Osteoblast (primary cell): ENCODE results near the gene PSMD9. TPM values are rescaled to one million over a fixed set of nuclear protein-coding genes. Genes with fewer than 3 reads are reported as not detected.

Source experiments
- DNase-seq: peaks from one replicate; pipeline ENCODE4 v3.0.0; 2011; ENCODE audit warnings: low spot score, mixed read lengths; ENCODE audit not compliant: insufficient read length; ENCODE audit errors: missing footprints
- H2AFZ ChIP-seq: 2 replicates; pipeline ENCODE4 v1.6.0; 2011; ENCODE audit warnings: mild to moderate bottlenecking, low read length
- H3K27ac ChIP-seq: 2 replicates; pipeline ENCODE4 v1.5.1; 2011; ENCODE audit warnings: mild to moderate bottlenecking, low read depth, low read length, moderate library complexity
- H3K27me3 ChIP-seq: 2 replicates; pipeline ENCODE4 v1.6.0; 2012; ENCODE audit warnings: mild to moderate bottlenecking, control low read depth, inconsistent platforms, low read length, moderate library complexity; ENCODE audit not compliant: insufficient read depth
- H3K36me3 ChIP-seq: 2 replicates; pipeline ENCODE4 v1.5.1; 2011; ENCODE audit warnings: mild to moderate bottlenecking, low read length, control low read depth, moderate library complexity; ENCODE audit not compliant: insufficient read depth
- H3K4me1 ChIP-seq: 2 replicates; pipeline ENCODE4 v1.5.1; 2011; ENCODE audit warnings: mild to moderate bottlenecking, low read length, control low read depth, moderate library complexity; ENCODE audit not compliant: insufficient read depth
- H3K4me2 ChIP-seq: 2 replicates; pipeline ENCODE4 v1.6.0; 2011; ENCODE audit warnings: mild to moderate bottlenecking, low read length; ENCODE audit not compliant: insufficient read depth
- H3K4me3 ChIP-seq: fragments of 200-600 bp; sonication (generic); 3 replicates; pipeline ENCODE4 v1.5.1; 2012; ENCODE audit warnings: mild to moderate bottlenecking, low read length, inconsistent platforms; ENCODE audit not compliant: insufficient read depth
- H3K79me2 ChIP-seq: 2 replicates; pipeline ENCODE4 v1.6.0; 2012; ENCODE audit warnings: mild to moderate bottlenecking, low read length, control low read depth, inconsistent platforms; ENCODE audit not compliant: insufficient read depth
- H3K9me3 ChIP-seq: 2 replicates; pipeline ENCODE4 v1.5.1; 2011; ENCODE audit warnings: low read depth, low read length, control low read depth
- H4K20me1 ChIP-seq: 2 replicates; pipeline ENCODE4 v1.6.0; 2012; ENCODE audit warnings: mild to moderate bottlenecking, low read length, control low read depth; ENCODE audit not compliant: insufficient read depth
- total RNA-seq: library from RNA; depleted of rRNA; stranded (reverse); fragments of >200 nt; gene quantifications from 2 replicates; pipeline ENCODE4 v1.2.3, GENCODE V29; 2012
- TF ChIP-seq, protein P1 (sequence below): IDR thresholded peaks from 2 replicates; pipeline ENCODE4 v1.5.1; 2011; ENCODE audit warnings: mild to moderate bottlenecking, low read depth, low read length, moderate library complexity; ENCODE audit errors: extremely low read depth

PSMD9 gene
- total RNA-seq, 1 donor, result 29.7 TPM

- no peak for DNase-seq
These were observed 45.7 kb downstream of the PSMD9 start for GRCh38 chr12:121934309-121934664.

DNA sequence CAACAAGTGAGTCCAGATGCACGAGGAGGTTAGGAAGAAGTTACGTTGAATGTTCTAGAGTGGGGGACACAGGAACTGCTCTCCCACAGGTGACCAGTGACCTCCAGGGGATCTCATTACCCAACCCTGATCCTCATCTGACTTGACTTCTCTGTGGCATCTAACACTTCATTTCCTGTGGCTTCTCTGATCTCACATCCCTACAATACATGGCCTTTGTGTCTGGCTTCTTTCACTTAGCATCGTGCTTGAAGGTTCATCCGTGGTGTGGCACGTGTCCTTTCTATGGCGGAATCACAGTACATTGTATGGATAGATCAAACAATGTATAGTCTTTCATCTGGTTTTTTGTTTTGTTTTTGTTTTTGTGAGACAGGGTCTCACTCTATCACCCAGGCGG, 49.1 kb downstream of the PSMD9 start:
- Histone ChIP-seq H3K36me3 (peaks cover 31% of the 10 kb centered on the region), H3K79me2 (no peaks in the 10 kb centered on the region), H4K20me1 (no peaks in the 10 kb centered on the region), H3K9me3 (no peaks in the 10 kb centered on the region), H2AFZ (no peak overlapping the region), H3K27me3 (no peaks in the 10 kb centered on the region), H3K27ac (no peak overlapping the region), H3K4me2 (no peak overlapping the region), H3K4me1 (peaks cover 15% of the 10 kb centered on the region), H3K4me3 (no peak overlapping the region)
- TF ChIP-seq, protein P1, sequence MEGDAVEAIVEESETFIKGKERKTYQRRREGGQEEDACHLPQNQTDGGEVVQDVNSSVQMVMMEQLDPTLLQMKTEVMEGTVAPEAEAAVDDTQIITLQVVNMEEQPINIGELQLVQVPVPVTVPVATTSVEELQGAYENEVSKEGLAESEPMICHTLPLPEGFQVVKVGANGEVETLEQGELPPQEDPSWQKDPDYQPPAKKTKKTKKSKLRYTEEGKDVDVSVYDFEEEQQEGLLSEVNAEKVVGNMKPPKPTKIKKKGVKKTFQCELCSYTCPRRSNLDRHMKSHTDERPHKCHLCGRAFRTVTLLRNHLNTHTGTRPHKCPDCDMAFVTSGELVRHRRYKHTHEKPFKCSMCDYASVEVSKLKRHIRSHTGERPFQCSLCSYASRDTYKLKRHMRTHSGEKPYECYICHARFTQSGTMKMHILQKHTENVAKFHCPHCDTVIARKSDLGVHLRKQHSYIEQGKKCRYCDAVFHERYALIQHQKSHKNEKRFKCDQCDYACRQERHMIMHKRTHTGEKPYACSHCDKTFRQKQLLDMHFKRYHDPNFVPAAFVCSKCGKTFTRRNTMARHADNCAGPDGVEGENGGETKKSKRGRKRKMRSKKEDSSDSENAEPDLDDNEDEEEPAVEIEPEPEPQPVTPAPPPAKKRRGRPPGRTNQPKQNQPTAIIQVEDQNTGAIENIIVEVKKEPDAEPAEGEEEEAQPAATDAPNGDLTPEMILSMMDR, result no peak
- no peak for DNase-seq

More at GRCh38 chr12:121934309-121934664, 45.7 kb downstream of the PSMD9 start:
- H2AFZ ChIP-seq, result no peak overlapping the region
- TF ChIP-seq, protein P1, result no peak
- H3K4me1 ChIP-seq, result peaks cover 4% of the 10 kb centered on the region
- no peak overlapping the region for H3K4me3 ChIP-seq
- no peak overlapping the region for H3K4me2 ChIP-seq
- no peaks in the 10 kb centered on the region for H3K9me3 ChIP-seq
- H3K27me3 ChIP-seq, result no peaks in the 10 kb centered on the region
- no peaks in the 10 kb centered on the region for H3K79me2 ChIP-seq
- H3K36me3 ChIP-seq, result peaks cover 42% of the 10 kb centered on the region
- H4K20me1 ChIP-seq, result no peaks in the 10 kb centered on the region
- no peak overlapping the region for H3K27ac ChIP-seq

DNA sequence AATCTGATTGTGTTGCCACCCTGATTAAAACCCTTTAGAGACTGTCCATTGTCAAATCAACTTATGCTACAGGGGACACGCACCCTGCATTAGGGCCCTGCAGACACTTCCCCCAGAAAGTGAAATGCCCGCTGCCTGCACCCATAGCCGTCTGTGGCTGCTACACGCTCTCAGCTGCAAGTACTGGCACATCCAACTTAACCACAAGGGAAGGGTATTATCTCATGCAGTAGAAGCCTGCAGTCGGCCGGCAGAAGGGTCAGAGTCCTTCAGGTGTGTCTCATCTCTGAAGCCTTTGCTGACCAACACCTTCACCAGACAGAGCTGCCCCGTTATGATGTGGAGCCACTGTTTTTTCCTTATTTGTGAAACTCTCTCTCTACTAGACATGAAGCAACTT, 50.6 kb downstream of the PSMD9 start:
- no peaks in the 10 kb centered on the region for H3K27me3 ChIP-seq
- H3K9me3 ChIP-seq, result no peaks in the 10 kb centered on the region
- H3K4me1 ChIP-seq, result peaks cover 17% of the 10 kb centered on the region
- H3K27ac ChIP-seq, result peak overlapping the region; percentile 72
- no peaks in the 10 kb centered on the region for H3K79me2 ChIP-seq
- H2AFZ ChIP-seq, result no peak overlapping the region
- no peak for DNase-seq
- TF ChIP-seq, protein P1, result no peak
- no peaks in the 10 kb centered on the region for H4K20me1 ChIP-seq
- H3K36me3 ChIP-seq, result peaks cover 34% of the 10 kb centered on the region
- H3K4me2 ChIP-seq, result no peak overlapping the region
- no peak overlapping the region for H3K4me3 ChIP-seq

- Histone ChIP-seq H3K27ac (peak overlapping the region; percentile 72), H3K27me3 (no peaks in the 10 kb centered on the region), H2AFZ (no peak overlapping the region), H3K4me3 (no peak overlapping the region), H4K20me1 (no peaks in the 10 kb centered on the region), H3K4me2 (no peak overlapping the region), H3K36me3 (peaks cover 26% of the 10 kb centered on the region), H3K4me1 (peaks cover 17% of the 10 kb centered on the region), H3K9me3 (no peaks in the 10 kb centered on the region), H3K79me2 (no peaks in the 10 kb centered on the region)
- peak; percentile 46 for DNase-seq
- TF ChIP-seq, protein P1, result no peak
These were observed 51.6 kb downstream of the PSMD9 start for GRCh38 chr12:121939992-121940766.
